GM12878 (cell line): ENCODE measurements around the gene FOXP4. TPM values are rescaled to one million over a fixed set of nuclear protein-coding genes. Genes with fewer than 3 reads are reported as not detected.

Experiments used
- CBX5 ChIP-seq: sonication (generic); IDR thresholded peaks from 2 replicates; pipeline ENCODE4 v1.6.1; 2016; ENCODE audit warnings: low read depth, moderate library complexity, mild to moderate bottlenecking, inconsistent platforms
- EED ChIP-seq: sonication (generic); IDR thresholded peaks from 2 replicates; pipeline ENCODE4 v1.6.1; 2016; ENCODE audit warnings: antibody characterized with exemption, low read depth
- TBL1XR1 ChIP-seq: IDR thresholded peaks from 2 replicates; pipeline ENCODE4 v1.6.1; 2012; ENCODE audit warnings: low read depth, low read length, improper control_type of control experiment
- polyA plus RNA-seq, 11 experiments: library from polyadenylated mRNA; depleted of rRNA in 4 of 11; unstranded in 6 of 11; stranded (reverse) in 5 of 11; fragments of >200 nt; fragmentation: Nextera tagmentation in 4 of 11; fragmentation: Illumina TruSeq in 1 of 11; extraction: Ambion mirVana in 4 of 11; extraction: Trizol in 1 of 11; gene quantifications; 1 replicate in 1 of 11; 2 replicates in 10 of 11; pipeline versions ENCODE4 v1.2.1 to v1.2.3, GENCODE V29; 2011 to 2016; ENCODE audit warnings: inconsistent platforms in 2 of 11, missing spikeins in 2 of 11, low read depth in 1 of 11
- total RNA-seq, 4 experiments: library from RNA; depleted of rRNA in 3 of 4; stranded (reverse); fragments of >200 nt in 3 of 4; fragmentation: Illumina TruSeq in 1 of 4; extraction: Trizol in 1 of 4; gene quantifications; 2 replicates each; pipeline versions ENCODE4 v1.2.1 to v1.2.3, GENCODE V29; 2013 to 2021
- TF ChIP-seq, protein P1 (sequence below): fragments of 450-650 bp; formaldehyde crosslinking; IDR thresholded peaks from 2 replicates; pipeline ENCODE4 v1.4.0; 2022; ENCODE audit warnings: mild to moderate bottlenecking, moderate library complexity
- TF ChIP-seq, protein P2 (sequence below): IDR thresholded peaks from 2 replicates; pipeline ENCODE4 v1.6.1; 2012; ENCODE audit warnings: mild to moderate bottlenecking, low read depth, low read length
- TF ChIP-seq, protein P3 (sequence below): fragments of 450-650 bp; IDR thresholded peaks from 2 replicates; pipeline ENCODE4 v1.6.1; 2017; ENCODE audit warnings: mild to moderate bottlenecking, moderate library complexity

The FOXP4 gene
- total and polyA plus RNA-seq, 10 of the 15 experiments (the other 5 are each of a cell fraction or from before 2014, with no cell fraction given), result 0.31 to 46.1 (median 2.3) TPM

GRCh38 chr6:41644297-41644879, 98.2 kb downstream of the FOXP4 start (continued):
- TF ChIP-seq, protein P1, sequence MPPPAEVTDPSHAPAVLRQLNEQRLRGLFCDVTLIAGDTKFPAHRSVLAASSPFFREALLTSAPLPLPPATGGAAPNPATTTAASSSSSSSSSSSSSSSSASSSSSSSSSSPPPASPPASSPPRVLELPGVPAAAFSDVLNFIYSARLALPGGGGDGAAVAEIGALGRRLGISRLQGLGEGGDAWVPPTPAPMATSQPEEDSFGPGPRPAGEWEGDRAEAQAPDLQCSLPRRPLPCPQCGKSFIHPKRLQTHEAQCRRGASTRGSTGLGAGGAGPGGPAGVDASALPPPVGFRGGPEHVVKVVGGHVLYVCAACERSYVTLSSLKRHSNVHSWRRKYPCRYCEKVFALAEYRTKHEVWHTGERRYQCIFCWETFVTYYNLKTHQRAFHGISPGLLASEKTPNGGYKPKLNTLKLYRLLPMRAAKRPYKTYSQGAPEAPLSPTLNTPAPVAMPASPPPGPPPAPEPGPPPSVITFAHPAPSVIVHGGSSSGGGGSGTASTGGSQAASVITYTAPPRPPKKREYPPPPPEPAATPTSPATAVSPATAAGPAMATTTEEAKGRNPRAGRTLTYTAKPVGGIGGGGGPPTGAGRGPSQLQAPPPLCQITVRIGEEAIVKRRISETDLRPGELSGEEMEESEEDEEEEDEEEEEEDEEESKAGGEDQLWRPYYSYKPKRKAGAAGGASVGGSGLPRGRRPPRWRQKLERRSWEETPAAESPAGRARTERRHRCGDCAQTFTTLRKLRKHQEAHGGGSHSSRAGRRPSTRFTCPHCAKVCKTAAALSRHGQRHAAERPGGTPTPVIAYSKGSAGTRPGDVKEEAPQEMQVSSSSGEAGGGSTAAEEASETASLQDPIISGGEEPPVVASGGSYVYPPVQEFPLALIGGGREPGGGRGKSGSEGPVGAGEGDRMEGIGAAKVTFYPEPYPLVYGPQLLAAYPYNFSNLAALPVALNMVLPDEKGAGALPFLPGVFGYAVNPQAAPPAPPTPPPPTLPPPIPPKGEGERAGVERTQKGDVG, result no peak
- TF ChIP-seq TBL1XR1 (no peak), CBX5 (no peak), EED (no peak)
- TF ChIP-seq, protein P2, sequence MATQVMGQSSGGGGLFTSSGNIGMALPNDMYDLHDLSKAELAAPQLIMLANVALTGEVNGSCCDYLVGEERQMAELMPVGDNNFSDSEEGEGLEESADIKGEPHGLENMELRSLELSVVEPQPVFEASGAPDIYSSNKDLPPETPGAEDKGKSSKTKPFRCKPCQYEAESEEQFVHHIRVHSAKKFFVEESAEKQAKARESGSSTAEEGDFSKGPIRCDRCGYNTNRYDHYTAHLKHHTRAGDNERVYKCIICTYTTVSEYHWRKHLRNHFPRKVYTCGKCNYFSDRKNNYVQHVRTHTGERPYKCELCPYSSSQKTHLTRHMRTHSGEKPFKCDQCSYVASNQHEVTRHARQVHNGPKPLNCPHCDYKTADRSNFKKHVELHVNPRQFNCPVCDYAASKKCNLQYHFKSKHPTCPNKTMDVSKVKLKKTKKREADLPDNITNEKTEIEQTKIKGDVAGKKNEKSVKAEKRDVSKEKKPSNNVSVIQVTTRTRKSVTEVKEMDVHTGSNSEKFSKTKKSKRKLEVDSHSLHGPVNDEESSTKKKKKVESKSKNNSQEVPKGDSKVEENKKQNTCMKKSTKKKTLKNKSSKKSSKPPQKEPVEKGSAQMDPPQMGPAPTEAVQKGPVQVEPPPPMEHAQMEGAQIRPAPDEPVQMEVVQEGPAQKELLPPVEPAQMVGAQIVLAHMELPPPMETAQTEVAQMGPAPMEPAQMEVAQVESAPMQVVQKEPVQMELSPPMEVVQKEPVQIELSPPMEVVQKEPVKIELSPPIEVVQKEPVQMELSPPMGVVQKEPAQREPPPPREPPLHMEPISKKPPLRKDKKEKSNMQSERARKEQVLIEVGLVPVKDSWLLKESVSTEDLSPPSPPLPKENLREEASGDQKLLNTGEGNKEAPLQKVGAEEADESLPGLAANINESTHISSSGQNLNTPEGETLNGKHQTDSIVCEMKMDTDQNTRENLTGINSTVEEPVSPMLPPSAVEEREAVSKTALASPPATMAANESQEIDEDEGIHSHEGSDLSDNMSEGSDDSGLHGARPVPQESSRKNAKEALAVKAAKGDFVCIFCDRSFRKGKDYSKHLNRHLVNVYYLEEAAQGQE, result no peak
- TF ChIP-seq, protein P3, sequence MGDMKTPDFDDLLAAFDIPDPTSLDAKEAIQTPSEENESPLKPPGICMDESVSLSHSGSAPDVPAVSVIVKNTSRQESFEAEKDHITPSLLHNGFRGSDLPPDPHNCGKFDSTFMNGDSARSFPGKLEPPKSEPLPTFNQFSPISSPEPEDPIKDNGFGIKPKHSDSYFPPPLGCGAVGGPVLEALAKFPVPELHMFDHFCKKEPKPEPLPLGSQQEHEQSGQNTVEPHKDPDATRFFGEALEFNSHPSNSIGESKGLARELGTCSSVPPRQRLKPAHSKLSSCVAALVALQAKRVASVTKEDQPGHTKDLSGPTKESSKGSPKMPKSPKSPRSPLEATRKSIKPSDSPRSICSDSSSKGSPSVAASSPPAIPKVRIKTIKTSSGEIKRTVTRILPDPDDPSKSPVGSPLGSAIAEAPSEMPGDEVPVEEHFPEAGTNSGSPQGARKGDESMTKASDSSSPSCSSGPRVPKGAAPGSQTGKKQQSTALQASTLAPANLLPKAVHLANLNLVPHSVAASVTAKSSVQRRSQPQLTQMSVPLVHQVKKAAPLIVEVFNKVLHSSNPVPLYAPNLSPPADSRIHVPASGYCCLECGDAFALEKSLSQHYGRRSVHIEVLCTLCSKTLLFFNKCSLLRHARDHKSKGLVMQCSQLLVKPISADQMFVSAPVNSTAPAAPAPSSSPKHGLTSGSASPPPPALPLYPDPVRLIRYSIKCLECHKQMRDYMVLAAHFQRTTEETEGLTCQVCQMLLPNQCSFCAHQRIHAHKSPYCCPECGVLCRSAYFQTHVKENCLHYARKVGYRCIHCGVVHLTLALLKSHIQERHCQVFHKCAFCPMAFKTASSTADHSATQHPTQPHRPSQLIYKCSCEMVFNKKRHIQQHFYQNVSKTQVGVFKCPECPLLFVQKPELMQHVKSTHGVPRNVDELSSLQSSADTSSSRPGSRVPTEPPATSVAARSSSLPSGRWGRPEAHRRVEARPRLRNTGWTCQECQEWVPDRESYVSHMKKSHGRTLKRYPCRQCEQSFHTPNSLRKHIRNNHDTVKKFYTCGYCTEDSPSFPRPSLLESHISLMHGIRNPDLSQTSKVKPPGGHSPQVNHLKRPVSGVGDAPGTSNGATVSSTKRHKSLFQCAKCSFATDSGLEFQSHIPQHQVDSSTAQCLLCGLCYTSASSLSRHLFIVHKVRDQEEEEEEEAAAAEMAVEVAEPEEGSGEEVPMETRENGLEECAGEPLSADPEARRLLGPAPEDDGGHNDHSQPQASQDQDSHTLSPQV, result no peak
- TF ChIP-seq, all 136 proteins: peak for 0
